CD4-positive, alpha-beta T cell (primary cell): Measurements from ENCODE around the gene ANKRD44. TPM values are rescaled to one million over a fixed set of nuclear protein-coding genes. Genes with fewer than 3 reads are reported as not detected.
A peak's percentile ranks its signal among the peaks of the same experiment; 100 is the strongest.

Experiments used
- ATAC-seq: fragments of 200-7000 bp; cut with Tn5 transposase; one replicate; pipeline ENCODE4 v1.10.0; 2022; ENCODE audit warnings: mild to moderate bottlenecking; ENCODE audit not compliant: poor library complexity
- CTCF ChIA-PET: fragments of 350-600 bp; sonication (Branson Sonifier 250); formaldehyde crosslinking; loops from one replicate; lab custom pipeline; 2021; ENCODE audit warnings: antibody characterized with exemption, inconsistent platforms; lab: Charles Lee
- POLR2A ChIA-PET: fragments of 350-600 bp; sonication (Branson Sonifier 250); formaldehyde crosslinking; loops from one replicate; lab custom pipeline; 2021; ENCODE audit warnings: antibody characterized with exemption, inconsistent platforms; lab: Charles Lee
- DNase-seq, 14 experiments: peaks; one replicate each; pipeline ENCODE4 v3.0.0-alpha.2; 2013 to 2020; ENCODE audit warnings: mixed read lengths in 2 of 14
- H3K27ac ChIP-seq, 2 donors: one replicate each; pipeline versions ENCODE4 v1.5.1 to v1.7.0; 2013; ENCODE audit warnings: low read length in 2 of 2, low read depth in 1 of 2, mild to moderate bottlenecking in 1 of 2
- H3K27me3 ChIP-seq, 2 experiments: 1 replicate in 1 of 2; 2 replicates in 1 of 2; pipeline versions ENCODE4 v1.6.1 to v1.7.0; 2013; ENCODE audit warnings: low read length in 2 of 2, control low read depth in 1 of 2, mild to moderate bottlenecking in 1 of 2, moderate library complexity in 1 of 2; ENCODE audit not compliant: insufficient read depth in 2 of 2, control insufficient read depth in 1 of 2
- H3K36me3 ChIP-seq: one replicate; pipeline ENCODE4 v1.6.1; 2013; ENCODE audit warnings: low read length, control low read depth; ENCODE audit not compliant: insufficient read depth
- H3K4me1 ChIP-seq: one replicate; pipeline ENCODE4 v1.6.1; 2013; ENCODE audit warnings: low read length, control low read depth; ENCODE audit not compliant: insufficient read depth
- H3K4me3 ChIP-seq: one replicate; pipeline ENCODE4 v1.5.1; 2013; ENCODE audit warnings: mild to moderate bottlenecking, low read length, moderate library complexity
- H3K9me3 ChIP-seq, 2 experiments: 1 replicate in 1 of 2; 2 replicates in 1 of 2; pipeline versions ENCODE4 v1.6.1 to v1.7.0; 2013; ENCODE audit warnings: low read length in 2 of 2, mild to moderate bottlenecking in 2 of 2, control low read depth in 1 of 2, moderate library complexity in 1 of 2; ENCODE audit not compliant: control insufficient read depth in 1 of 2, insufficient read depth in 1 of 2
- H3K27ac Mint-ChIP-seq: one replicate; pipeline ENCODE4 v1.8.0; 2020; ENCODE audit warnings: mixed read lengths
- H3K27me3 Mint-ChIP-seq: one replicate; pipeline ENCODE4 v1.8.0; 2021; ENCODE audit warnings: mixed read lengths
- H3K36me3 Mint-ChIP-seq: one replicate; pipeline ENCODE4 v1.8.0; 2021; ENCODE audit warnings: low read depth, mixed read lengths
- H3K4me1 Mint-ChIP-seq: one replicate; pipeline ENCODE4 v1.8.0; 2021; ENCODE audit warnings: low read depth, mixed read lengths
- H3K4me3 Mint-ChIP-seq: one replicate; pipeline ENCODE4 v1.8.0; 2020; ENCODE audit warnings: mild to moderate bottlenecking, mixed read lengths
- H3K9me3 Mint-ChIP-seq: one replicate; pipeline ENCODE4 v1.8.0; 2020; ENCODE audit warnings: mixed read lengths
- CTCF ChIP-seq: fragments of 200-600 bp; IDR thresholded peaks from one replicate; pipeline ENCODE4 v1.8.0; 2022; ENCODE audit warnings: antibody characterized with exemption, mild to moderate bottlenecking
- intact Hi-C, 2 experiments: fragments of 100-400 bp; cut with DNase I in 1 of 2; cut with micrococcal nuclease in 1 of 2; formaldehyde crosslinking; loops; one replicate each; pipeline versions ENCODE4 v1.15.1 to v1.9.0; 2023 to 2025; cut with DNase I, micrococcal nuclease
- total RNA-seq, 174 experiments: library from RNA in 2 of 174; stranded (reverse) in 2 of 174; gene quantifications; one replicate each; pipeline ENCODE4 v1.2.3 and lab custom pipeline; 2021 to 2026

The ANKRD44 gene
- total RNA-seq, 2 experiments from 2014 or later: 170 to 186 TPM

GRCh38 chr2:197239434-197239833 lies 71.1 kb downstream of the ANKRD44 start:
- intact Hi-C loops: loop anchor here in 1 of 2 experiments (2.0 to 5.0 kb wide), 2 partner anchors 37 to 69 kb away; no protein-coding TSS in a partner anchor
- H3K27ac Mint-ChIP-seq: peak overlapping the region; percentile 91
- Histone ChIP-seq H3K4me3 (peak overlapping the region; percentile 32), H3K9me3 (no peaks in the 10 kb centered on the region), H3K4me1 (peaks cover 77% of the 10 kb centered on the region), H3K36me3 (peaks cover 3% of the 10 kb centered on the region), H3K27ac (peak overlapping the region; percentile 74 to 75), H3K27me3 (no peaks in the 10 kb centered on the region)
- DNase-seq: peak in 3 of 14 experiments; percentile 49 to 65 (median 51)
- H3K4me1 Mint-ChIP-seq: peaks cover 95% of the 10 kb centered on the region
- ATAC-seq: peak; percentile 32
- ChIA-PET CTCF (interaction anchor here (0.8 kb wide), 1 partner anchor 14 kb away, joined by 3 read pairs; no protein-coding TSS in a partner anchor), POLR2A (interaction anchor here (0.7 to 12.9 kb wide), 15 partner anchors 10 to 68 kb away, joined by 3 to 164 read pairs (median 10); partner anchors contain the start of gene ANKRD44)
- peak overlapping the region; percentile 88 for H3K4me3 Mint-ChIP-seq
- peaks cover 14% of the 10 kb centered on the region for H3K36me3 Mint-ChIP-seq
- no peaks in the 10 kb centered on the region for H3K9me3 Mint-ChIP-seq
- H3K27me3 Mint-ChIP-seq: no peaks in the 10 kb centered on the region
- no peak for TF ChIP-seq CTCF

GRCh38 chr2:197238043-197238365 lies 72.6 kb downstream of the ANKRD44 start:
- peak overlapping the region; percentile 74 to 75 for H3K27ac ChIP-seq
- intact Hi-C loops: loop anchor here in 1 of 2 experiments (2.0 to 5.0 kb wide), 2 partner anchors 36 to 71 kb away; no protein-coding TSS in a partner anchor
- Mint-ChIP-seq H3K4me3 (peak overlapping the region; percentile 80), H3K27me3 (no peaks in the 10 kb centered on the region), H3K4me1 (peaks cover 94% of the 10 kb centered on the region), H3K27ac (peak overlapping the region; percentile 91), H3K9me3 (no peaks in the 10 kb centered on the region), H3K36me3 (peaks cover 4% of the 10 kb centered on the region)
- peak overlapping the region; percentile 6 for H3K4me3 ChIP-seq
- no peaks in the 10 kb centered on the region for H3K9me3 ChIP-seq
- DNase-seq: peak in 3 of 14 experiments; percentile 55 to 71 (median 57)
- peak; percentile 45 for ATAC-seq
- peaks cover 82% of the 10 kb centered on the region for H3K4me1 ChIP-seq
- no peaks in the 10 kb centered on the region for H3K27me3 ChIP-seq
- H3K36me3 ChIP-seq: peaks cover 3% of the 10 kb centered on the region
- TF ChIP-seq CTCF: no peak
- POLR2A ChIA-PET: interaction anchor here (0.7 to 12.9 kb wide), 26 partner anchors 9 to 101 kb away, joined by 3 to 164 read pairs (median 8); partner anchors contain the start of gene ANKRD44
- CTCF ChIA-PET: interaction anchor here (1.0 to 1.9 kb wide), 9 partner anchors 11 to 125 kb away, joined by 3 to 7 read pairs (median 4); no protein-coding TSS in a partner anchor

- CTCF ChIA-PET: interaction anchor here (1.0 to 1.9 kb wide), 10 partner anchors 10 to 124 kb away, joined by 3 to 7 read pairs (median 4); no protein-coding TSS in a partner anchor
- Mint-ChIP-seq H3K4me1 (peaks cover 94% of the 10 kb centered on the region), H3K36me3 (peaks cover 1% of the 10 kb centered on the region), H3K27me3 (no peaks in the 10 kb centered on the region), H3K4me3 (peak overlapping the region; percentile 80), H3K27ac (peak overlapping the region; percentile 91), H3K9me3 (no peaks in the 10 kb centered on the region)
- H3K4me3 ChIP-seq: peak overlapping the region; percentile 6
- no peak for DNase-seq
- no peaks in the 10 kb centered on the region for H3K27me3 ChIP-seq
- H3K27ac ChIP-seq: peak overlapping the region; percentile 74 to 75
- intact Hi-C loops: loop anchor here (2.0 to 5.0 kb wide), 4 partner anchors 15 to 71 kb away; no protein-coding TSS in a partner anchor
- H3K9me3 ChIP-seq: no peaks in the 10 kb centered on the region
- POLR2A ChIA-PET: interaction anchor here (0.7 to 12.9 kb wide), 31 partner anchors 9 to 124 kb away, joined by 3 to 164 read pairs (median 6); partner anchors contain the start of gene ANKRD44
- no peak for TF ChIP-seq CTCF
- peaks cover 3% of the 10 kb centered on the region for H3K36me3 ChIP-seq
- ATAC-seq: no peak
- peaks cover 84% of the 10 kb centered on the region for H3K4me1 ChIP-seq
Measured at GRCh38 chr2:197237291-197238042, 73.1 kb downstream of the ANKRD44 start.
